HS-27A (cell line): ENCODE data around the gene XIST.
"Not testable (repeated sequence)": the region's sequence is repeated elsewhere in the genome, so short reads cannot be mapped to it uniquely, and the experiment has no call there.

Source experiments
- DNase-seq: peaks from one replicate; pipeline ENCODE4 v3.0.0-alpha.2; 2012; ENCODE audit warnings: low read depth, missing footprints

Gene XIST

GRCh38 chrX:73839152-73839551 is 13.4 kb downstream of the XIST start:
- DNase-seq, result no peak

DNA sequence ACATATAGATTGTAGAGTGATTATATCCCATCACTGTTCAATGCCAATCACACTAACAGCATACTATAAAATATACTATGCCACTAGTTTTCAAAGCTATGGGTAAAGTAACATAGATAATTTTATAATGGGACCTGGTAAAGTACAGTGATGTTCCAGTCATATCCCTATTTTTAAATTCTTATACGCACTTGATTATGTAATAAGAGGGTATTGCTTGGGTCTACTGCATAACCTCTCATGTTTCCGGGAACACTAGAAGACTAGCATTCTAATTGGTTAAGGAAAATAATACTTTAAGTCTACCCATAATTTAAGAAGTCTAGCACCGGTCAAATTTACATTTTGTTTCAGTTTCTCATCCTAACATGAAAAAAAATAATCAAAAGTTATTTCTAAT is 14.4 kb downstream of the XIST start:
- DNase-seq, result no peak

DNA sequence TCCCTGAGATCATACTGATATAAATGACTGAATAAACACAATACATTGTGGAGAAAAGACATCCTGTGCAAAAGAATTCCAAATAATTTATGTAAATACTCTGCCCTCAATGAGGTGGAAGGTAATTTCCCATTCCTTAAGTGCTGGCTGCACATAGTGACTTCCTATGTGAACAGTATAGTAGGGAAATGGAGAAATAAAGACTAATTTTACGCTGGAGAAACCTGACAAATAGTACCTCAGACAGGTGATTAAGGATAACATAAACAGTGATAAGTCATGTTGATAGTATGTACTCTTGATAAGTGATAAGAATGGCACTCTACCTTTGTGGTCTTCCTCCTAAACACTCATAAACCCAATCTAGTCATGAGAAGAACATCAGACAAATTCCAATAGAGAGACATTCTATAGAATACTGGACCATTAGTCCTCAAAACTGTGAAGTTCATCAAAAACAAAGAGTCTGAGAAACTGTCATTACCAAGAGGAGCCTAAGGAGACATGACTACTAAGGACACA is 15.5 kb downstream of the XIST start:
- no peak for DNase-seq

DNA sequence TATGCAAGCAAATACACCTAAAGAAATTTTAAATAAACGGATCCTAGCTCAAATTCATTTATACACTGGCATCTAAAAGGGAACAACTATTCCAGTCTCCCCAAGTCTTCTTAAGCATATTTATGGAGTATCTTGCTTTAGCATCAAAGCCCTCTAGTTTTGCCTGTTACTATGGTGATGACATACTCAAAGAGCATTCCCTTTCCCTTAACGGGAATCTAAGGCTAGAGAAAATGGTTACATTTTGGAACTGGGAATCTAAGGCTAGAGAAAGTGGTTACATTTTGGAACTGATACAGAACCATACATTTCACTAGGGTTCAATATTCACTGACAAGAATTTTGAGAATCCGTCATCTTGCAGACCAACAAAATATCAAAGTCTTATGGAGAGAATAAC is 18.3 kb downstream of the XIST start:
- DNase-seq, result no peak

DNA sequence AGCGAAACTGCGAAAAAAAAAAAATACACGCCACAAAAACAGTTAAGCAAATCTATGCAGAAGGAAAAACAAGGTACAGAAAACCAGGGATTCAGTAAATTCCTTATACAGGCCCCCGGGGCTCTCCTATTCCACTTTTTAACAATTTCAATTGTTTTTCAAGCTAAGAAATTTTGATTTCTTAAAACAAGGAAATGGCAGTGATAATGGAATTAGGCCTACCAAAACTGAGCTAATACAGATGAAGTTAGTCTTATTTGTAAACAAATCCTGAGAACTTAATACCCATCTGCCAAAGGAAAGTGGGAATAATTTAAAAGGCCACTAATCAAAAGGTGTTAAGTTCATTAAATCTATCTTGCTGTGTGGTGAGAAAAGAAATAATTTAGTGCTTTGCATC is 20.2 kb downstream of the XIST start:
- no peak for DNase-seq

- no peak for DNase-seq
Measured at GRCh38 chrX:73831500-73831899, 21.0 kb downstream of the XIST start.

DNA sequence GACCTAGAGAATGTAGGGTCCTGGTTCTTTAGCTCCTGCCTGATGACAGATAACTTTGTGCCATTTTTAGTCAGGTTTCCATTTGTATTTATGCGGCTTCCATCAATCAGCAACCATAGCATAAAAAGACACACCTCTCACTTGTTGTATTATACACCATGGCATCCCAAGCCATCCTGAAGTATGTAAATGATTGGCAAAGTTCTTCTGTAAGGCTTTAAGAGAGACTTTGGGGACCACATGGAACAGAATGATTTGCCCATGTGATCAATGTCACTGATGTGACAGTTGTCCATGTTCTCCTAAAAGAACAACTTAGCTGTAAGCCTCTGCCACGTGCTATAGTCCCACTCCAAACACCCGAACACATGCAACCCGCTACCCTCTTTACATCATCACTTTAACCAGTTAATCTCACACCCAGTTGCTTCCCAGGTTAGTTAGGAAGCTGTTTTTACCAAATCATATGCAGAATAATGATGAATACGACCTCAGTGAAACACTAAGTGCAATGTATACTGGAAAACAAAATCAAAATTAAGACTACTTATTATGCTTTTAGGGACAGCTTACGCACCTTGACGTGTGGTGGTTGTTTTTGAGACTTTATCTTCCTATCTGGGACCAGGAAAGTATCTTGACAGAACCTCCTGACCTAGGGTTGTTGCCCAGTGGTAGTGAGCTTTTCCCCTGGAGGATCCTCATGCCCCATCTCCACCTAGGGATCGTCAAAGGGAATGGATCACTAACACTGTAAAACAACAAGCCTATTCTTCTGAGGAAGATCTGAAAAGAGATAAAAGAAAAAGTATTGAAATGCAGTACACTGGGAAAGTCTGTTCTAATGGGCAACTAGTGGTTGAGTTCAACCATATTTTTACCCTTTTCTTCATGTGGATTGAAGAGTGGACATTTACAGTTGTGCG is 21.8 kb downstream of the XIST start:
- no peak for DNase-seq

DNA sequence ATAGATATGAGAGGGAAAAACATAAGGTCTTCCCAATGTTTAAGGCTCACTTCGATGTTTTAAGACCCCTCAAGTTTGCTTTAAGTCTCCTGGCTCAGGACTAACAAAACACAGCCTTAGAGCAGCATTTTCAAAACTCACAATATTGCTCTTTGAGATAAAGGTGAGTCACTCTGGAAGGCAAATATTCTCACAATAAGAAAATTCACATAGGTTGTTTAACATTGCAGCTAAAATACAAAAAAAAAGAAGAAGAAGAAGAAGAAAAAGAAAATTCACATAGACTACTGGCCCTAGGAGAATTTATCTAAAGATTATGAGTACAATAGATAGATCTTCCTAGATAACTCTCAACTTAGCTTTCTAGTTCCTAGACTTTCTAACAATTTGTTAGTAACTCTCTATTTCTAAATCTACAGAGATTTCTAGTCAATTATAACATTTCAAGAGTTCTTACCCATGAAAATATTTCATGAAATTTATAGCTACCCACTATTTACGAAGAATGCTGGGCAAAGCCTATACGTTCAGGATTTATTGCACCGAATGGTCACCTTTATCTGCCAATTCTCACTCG is 22.5 kb downstream of the XIST start:
- no peak for DNase-seq

DNA sequence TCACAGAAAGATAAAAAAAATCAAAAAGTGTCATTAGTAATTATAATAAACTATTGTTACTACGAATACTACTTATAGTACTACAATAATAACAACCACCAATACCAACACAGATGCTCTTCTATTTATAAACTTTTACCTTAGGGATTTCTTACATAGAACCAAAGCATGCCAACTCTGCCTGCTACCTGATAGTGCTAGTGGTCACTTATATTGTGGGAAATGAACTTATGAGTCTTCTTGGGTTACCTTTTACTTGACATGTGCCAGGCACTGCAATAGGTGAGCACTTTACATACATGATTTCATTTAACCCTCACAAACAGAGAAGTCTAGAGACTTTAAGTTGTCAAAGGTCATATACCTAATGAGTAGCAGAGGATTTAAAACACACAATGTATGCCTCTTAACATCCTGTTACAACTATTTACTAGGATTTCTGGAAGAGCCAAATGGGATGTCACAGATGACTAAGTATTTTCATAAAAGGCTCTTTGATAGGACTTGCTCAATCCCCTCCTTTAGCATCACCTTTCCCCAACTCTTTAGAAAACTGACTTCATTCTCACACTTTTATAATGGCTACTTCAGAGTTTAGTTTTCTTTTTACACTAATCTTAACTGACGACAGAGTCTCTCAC is 24.3 kb downstream of the XIST start:
- DNase-seq, result no peak

- DNase-seq, result no peak
Measured at GRCh38 chrX:73827406-73827805, 25.1 kb downstream of the XIST start.

DNA sequence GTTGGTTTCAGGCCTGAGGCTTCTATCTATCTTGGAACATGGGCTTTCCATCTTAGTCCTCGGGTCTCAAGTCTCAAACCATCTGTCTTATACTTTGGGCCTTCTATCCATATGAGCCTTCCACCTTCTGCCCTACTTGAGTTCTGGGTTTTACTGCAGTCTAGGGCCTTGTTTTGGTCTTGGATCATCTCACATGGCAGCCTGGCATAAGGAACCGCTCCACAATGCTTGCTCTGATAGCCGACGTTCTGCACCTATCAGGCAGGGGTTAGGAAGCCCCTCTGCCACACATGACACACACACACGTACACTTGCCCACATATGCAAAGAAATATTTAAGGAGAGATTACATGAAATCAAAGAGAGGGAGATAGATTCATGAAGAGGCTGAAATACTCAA is 25.5 kb downstream of the XIST start:
- no peak for DNase-seq

GRCh38 chrX:73825569-73825968 is 26.9 kb downstream of the XIST start:
- DNase-seq, result no peak

GRCh38 chrX:73823473-73824004 is 29.0 kb downstream of the XIST start:
- DNase-seq, result no peak

- DNase-seq, result no peak
Measured at GRCh38 chrX:73822775-73823174, 29.7 kb downstream of the XIST start.

GRCh38 chrX:73821921-73822559 is 30.5 kb downstream of the XIST start:
- DNase-seq, result no peak

DNA sequence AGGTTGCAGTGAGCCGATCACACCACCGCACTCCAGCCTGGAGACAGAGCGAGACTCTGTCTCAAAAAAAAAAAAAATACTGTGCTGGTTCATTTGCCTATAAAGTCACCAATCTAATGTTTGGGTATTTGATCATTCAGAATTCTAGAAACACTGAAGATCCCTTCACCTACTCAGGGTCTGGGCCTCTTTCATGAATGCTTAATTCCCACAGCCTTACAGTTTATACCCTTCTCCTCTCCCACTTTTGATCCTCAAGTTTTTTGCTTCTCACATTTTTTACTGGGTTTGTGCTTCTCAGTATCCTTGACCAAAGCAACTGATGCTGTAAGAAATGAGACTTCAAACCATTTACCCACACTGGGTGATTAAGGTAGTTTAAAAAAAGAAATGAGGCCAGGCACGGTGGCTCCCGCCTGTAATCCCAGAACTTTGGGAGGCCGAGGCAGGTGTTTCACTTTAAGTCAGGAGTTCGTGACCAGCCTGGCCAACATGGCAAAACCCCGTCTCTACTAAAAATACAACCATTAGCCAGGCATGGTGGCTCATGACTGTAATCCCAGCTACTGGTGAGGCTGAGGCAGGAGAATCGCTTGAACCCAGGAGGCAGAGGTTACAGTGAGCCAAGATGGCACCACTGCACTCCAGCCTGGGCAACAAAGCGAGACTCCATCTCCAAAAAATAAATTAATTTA is 32.5 kb downstream of the XIST start:
- DNase-seq, result not testable (repeated sequence)

- DNase-seq, result no peak
Measured at GRCh38 chrX:73818200-73819116, 34.1 kb downstream of the XIST start.

GRCh38 chrX:73817393-73818199 is 34.9 kb downstream of the XIST start:
- no peak for DNase-seq

- no peak for DNase-seq
Measured at GRCh38 chrX:73812256-73812655, 40.3 kb downstream of the XIST start.

- DNase-seq, result not testable (repeated sequence)
Measured at GRCh38 chrX:73804109-73804508, 48.4 kb downstream of the XIST start.
